ENCODE measurements around the gene DDX49. TPM values are rescaled to one million over a fixed set of nuclear protein-coding genes. Genes with fewer than 3 reads are reported as not detected.

DDX49 gene
- total RNA-seq, 2 donors from 2014 or later, result 33.7 to 54.4 TPM

DNA sequence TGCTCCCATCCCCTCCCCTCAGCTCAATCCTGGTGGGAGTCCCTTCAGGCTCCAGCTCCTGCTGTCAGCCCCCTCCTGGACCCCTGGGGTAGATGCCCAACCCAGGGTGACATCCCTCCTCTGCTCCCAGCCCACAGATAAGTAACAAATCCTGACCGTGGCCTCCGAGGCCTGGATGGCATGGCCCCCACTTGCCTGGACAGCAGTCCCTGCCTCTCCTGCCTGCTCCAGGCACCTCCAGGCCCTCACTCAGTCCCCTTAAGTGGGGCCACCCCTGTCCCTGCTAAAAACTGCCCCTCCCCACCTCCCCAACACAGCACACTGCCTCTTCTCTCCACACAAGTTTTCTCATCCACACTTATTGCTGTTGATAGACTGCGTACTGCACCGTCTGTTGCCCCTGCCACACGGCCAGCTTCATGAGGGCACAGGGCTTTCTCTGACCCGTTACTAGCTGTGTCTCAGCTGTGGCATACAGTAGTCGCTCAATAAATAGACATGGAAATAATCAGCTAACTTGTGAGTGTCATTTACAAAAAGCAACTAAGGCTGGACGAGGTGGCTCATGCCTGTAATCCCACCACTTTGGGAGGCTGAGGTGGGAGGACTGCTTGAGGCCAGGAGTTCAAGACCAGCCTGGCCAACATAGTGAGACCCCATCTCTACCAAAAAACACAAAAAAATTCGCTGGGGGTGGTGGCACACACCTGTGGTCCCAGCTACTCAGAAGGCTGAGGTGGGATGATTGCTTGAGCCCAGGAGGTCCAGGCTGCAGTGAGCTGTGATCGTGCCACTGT lies 29.4 kb upstream of the DDX49 start:
- no peak overlapping the region for H3K27ac Mint-ChIP-seq
- no peaks in the 10 kb centered on the region for H3K9me3 Mint-ChIP-seq
- ATAC-seq (replicated peaks), result no peak
- peaks cover 3% of the 10 kb centered on the region for H3K27me3 Mint-ChIP-seq
- no peaks in the 10 kb centered on the region for H3K36me3 Mint-ChIP-seq (ENCODE audit: low read depth)
- no peak overlapping the region for H3K4me3 Mint-ChIP-seq
- no peaks in the 10 kb centered on the region for H3K4me1 Mint-ChIP-seq

GRCh38 chr19:18893587-18894253 lies 25.8 kb upstream of the DDX49 start:
- ATAC-seq (replicated peaks), result no peak
- Mint-ChIP-seq H3K27me3 (peaks cover 13% of the 10 kb centered on the region), H3K4me3 (no peak overlapping the region), H3K27ac (no peak overlapping the region), H3K4me1 (peaks cover 6% of the 10 kb centered on the region), H3K9me3 (no peaks in the 10 kb centered on the region), H3K36me3 (ENCODE audit: low read depth) (peaks cover 5% of the 10 kb centered on the region)

DNA sequence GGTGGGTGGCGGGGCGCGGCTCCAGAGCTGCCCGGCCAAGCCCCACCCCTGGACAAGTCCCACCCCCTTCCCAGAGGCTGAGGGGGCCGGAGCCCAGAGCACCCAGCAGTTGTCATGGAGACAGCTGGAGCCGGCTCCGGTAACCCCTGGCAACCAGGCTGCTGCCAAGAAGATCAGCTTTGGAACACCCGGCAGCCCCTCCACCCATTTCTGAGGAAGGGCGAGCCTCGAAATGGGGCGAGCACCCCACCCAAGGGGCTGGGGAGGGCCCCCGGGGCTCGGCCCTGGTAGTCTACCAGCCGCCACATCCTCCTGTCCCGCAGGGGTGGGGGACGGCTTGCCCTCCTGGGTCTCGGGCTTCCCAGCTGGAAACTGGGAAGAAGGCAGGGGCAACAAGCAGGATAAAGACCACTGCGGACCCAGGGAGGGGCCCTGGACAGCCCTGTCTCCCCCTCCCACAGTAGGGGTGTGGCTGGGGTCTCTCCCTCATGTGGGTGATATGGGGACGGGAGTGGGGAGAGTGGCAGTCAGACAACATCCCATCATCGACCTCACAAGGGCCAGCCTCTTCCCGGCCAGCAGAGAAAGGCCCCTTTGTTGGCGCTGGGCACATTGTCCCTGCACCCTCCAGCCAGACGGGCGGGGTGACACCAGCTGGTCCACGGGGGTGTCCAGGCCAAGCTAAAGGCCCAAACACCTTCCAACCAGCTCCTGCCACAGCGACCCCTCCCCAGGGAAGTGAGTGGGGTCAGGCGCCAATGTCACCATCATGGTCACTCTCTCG lies 25.1 kb upstream of the DDX49 start:
- Mint-ChIP-seq H3K27ac (no peak overlapping the region), H3K9me3 (no peaks in the 10 kb centered on the region), H3K27me3 (peaks cover 13% of the 10 kb centered on the region), H3K4me3 (no peak overlapping the region), H3K4me1 (peaks cover 6% of the 10 kb centered on the region), H3K36me3 (ENCODE audit: low read depth) (peaks cover 8% of the 10 kb centered on the region)
- no peak for ATAC-seq (replicated peaks)

GRCh38 chr19:18895038-18895823 lies 24.3 kb upstream of the DDX49 start:
- H3K9me3 Mint-ChIP-seq, result no peaks in the 10 kb centered on the region
- H3K27me3 Mint-ChIP-seq, result peaks cover 13% of the 10 kb centered on the region
- peak; percentile 15 for ATAC-seq (replicated peaks)
- no peak overlapping the region for H3K4me3 Mint-ChIP-seq
- H3K27ac Mint-ChIP-seq, result no peak overlapping the region
- H3K4me1 Mint-ChIP-seq, result peaks cover 6% of the 10 kb centered on the region
- peaks cover 16% of the 10 kb centered on the region for H3K36me3 Mint-ChIP-seq (ENCODE audit: low read depth)

DNA sequence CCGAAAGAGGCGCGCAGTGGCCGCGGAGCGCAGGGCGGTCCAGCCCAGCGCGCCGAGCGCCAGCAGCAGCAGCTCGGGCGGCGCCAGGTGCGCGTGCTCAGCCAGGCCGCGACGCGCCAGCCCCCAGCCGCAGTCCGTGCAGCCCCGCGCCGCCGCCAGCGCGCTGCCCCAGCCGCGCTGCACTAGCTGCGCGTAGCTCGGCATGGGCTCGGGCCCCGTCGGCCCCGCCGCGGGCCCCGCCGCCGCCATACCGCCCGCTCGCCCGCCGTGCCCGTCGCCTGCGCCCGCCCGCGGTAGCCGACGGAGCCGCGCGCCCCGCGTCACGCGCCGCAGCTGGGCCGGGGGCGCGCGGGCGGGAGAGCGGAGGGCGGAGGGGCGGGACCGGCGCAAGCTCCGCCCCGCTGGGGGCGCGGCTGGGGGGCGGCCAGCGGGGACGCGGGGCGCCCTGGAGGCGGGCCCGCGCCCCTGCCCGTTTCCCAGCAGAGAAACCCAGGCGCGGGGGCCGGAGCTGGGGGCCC lies 23.6 kb upstream of the DDX49 start, which contains the start of gene CERS1:
Gene CERS1 (minus strand): TSS at position 335 of the 518 bp plus-strand sequence. CDS start 86 bp downstream, at position 249.
- no peak for ATAC-seq (replicated peaks)
- Mint-ChIP-seq H3K36me3 (ENCODE audit: low read depth) (peaks cover 23% of the 10 kb centered on the region), H3K9me3 (no peaks in the 10 kb centered on the region), H3K4me1 (peaks cover 6% of the 10 kb centered on the region), H3K27me3 (peaks cover 13% of the 10 kb centered on the region), H3K4me3 (peak within 1 kb of the TSS; percentile 54), H3K27ac (no peak within 1 kb of the TSS)

GRCh38 chr19:18896421-18896841 lies 23.1 kb upstream of the DDX49 start:
- peak overlapping the region; percentile 54 for H3K4me3 Mint-ChIP-seq
- peaks cover 28% of the 10 kb centered on the region for H3K36me3 Mint-ChIP-seq (ENCODE audit: low read depth)
- H3K27me3 Mint-ChIP-seq, result peaks cover 13% of the 10 kb centered on the region
- peaks cover 6% of the 10 kb centered on the region for H3K4me1 Mint-ChIP-seq
- no peak for ATAC-seq (replicated peaks)
- H3K27ac Mint-ChIP-seq, result no peak overlapping the region
- no peaks in the 10 kb centered on the region for H3K9me3 Mint-ChIP-seq

DNA sequence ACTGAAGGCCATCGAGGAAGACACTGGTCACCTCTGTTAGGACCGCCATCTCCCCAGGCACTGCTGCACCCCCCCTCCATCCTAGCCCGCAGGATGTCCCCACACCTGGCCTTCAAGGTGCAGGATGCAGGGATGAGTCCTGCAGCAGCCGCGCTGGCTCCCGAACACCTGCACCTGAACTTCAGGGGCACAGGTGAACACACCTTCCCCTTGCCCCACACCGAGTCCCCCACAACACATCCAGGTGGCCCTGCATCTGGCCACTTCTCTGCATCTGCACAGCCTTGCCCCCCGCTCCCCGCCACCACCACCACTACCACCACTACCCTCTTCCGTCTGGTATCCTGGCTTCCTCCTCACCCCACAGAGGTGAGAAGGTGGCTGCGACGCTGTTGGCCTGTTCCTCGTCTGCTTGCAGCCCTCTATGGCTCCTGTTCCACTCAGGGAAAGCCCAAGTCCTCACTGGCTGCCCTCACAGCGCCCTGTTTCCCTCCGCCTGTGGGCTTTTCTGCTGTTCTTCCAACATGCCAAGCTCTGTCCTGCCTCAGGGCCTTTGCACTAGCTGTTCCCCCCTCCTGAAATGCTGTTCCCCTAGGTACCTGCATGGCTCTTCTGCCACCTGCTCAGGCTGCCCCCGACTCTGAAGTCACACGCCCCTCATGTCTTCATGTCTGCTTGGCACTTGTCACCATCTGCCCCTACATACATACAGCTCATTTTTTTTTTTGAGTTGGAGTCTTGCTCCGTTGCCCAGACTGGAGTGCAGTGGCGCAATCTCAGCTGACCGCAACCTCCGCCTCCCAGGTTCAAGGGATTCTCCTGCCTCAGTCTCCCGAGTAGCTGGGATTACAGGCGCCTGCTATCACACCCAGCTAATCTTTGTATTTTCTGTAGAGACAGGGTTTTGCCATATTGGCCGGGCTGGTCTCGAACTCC lies 22.2 kb upstream of the DDX49 start:
- H3K27me3 Mint-ChIP-seq, result peaks cover 13% of the 10 kb centered on the region
- no peak overlapping the region for H3K27ac Mint-ChIP-seq
- peak overlapping the region; percentile 54 for H3K4me3 Mint-ChIP-seq
- no peaks in the 10 kb centered on the region for H3K9me3 Mint-ChIP-seq
- H3K4me1 Mint-ChIP-seq, result peaks cover 6% of the 10 kb centered on the region
- ATAC-seq (replicated peaks), result peak; percentile 8
- peaks cover 36% of the 10 kb centered on the region for H3K36me3 Mint-ChIP-seq (ENCODE audit: low read depth)

- Mint-ChIP-seq H3K27me3 (peaks cover 13% of the 10 kb centered on the region), H3K4me1 (peaks cover 6% of the 10 kb centered on the region), H3K9me3 (no peaks in the 10 kb centered on the region), H3K27ac (no peak overlapping the region), H3K4me3 (no peak overlapping the region), H3K36me3 (ENCODE audit: low read depth) (peaks cover 39% of the 10 kb centered on the region)
- ATAC-seq (replicated peaks), result no peak
These were observed 21.4 kb upstream of the DDX49 start for GRCh38 chr19:18898081-18898606.

DNA sequence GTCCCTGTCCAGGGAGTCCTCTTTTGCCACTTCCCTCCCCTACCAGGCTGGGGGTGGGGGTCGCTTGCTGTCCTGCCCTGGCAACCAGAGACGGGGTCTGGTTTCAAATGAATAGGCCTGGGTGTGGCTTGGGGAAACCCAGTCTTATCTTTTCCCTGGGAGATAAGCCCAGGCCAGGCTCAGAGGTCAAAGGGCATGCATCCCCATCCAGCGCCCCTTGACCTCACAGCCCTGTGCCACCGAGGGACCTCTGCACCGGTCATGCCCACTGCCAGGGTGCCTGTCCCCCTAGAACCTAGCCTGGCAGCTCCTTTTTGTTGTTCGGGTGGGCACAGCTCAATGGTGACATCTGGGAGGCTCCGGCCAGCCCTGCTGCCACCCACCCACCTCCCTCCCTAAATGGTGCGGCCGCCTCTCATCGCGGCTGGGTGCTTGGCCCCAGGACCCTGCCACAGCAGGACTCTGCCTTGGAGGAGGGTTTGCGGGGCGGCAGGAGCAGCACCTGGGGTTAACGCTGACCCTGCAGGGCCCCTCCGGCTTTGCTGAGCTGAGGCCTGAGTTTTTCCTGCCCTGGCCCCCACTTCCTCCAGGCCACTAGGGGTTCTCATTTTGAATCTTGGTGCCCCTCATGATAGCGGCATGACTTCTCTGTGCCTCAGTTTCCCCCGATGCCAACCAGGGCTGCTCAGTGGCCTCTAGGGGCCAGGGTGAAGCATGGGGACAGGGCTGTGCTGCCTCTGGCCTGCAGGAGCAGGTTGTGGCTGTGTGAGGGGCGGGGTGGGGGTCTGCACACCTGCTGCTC lies 20.7 kb upstream of the DDX49 start:
- no peak for ATAC-seq (replicated peaks)
- Mint-ChIP-seq H3K9me3 (no peaks in the 10 kb centered on the region), H3K27me3 (peaks cover 12% of the 10 kb centered on the region), H3K36me3 (ENCODE audit: low read depth) (peaks cover 39% of the 10 kb centered on the region), H3K4me3 (no peak overlapping the region), H3K27ac (no peak overlapping the region), H3K4me1 (peaks cover 6% of the 10 kb centered on the region)

- peaks cover 43% of the 10 kb centered on the region for H3K36me3 Mint-ChIP-seq (ENCODE audit: low read depth)
- no peaks in the 10 kb centered on the region for H3K9me3 Mint-ChIP-seq
- no peak overlapping the region for H3K4me3 Mint-ChIP-seq
- H3K4me1 Mint-ChIP-seq, result peaks cover 6% of the 10 kb centered on the region
- ATAC-seq (replicated peaks), result no peak
- H3K27me3 Mint-ChIP-seq, result peaks cover 10% of the 10 kb centered on the region
- H3K27ac Mint-ChIP-seq, result no peak overlapping the region
These were observed 19.6 kb upstream of the DDX49 start for GRCh38 chr19:18899624-18900560.

- Mint-ChIP-seq H3K9me3 (no peaks in the 10 kb centered on the region), H3K4me3 (no peak overlapping the region), H3K36me3 (ENCODE audit: low read depth) (peaks cover 51% of the 10 kb centered on the region), H3K27ac (no peak overlapping the region), H3K27me3 (peaks cover 10% of the 10 kb centered on the region), H3K4me1 (peaks cover 6% of the 10 kb centered on the region)
- no peak for ATAC-seq (replicated peaks)
These were observed 18.6 kb upstream of the DDX49 start for GRCh38 chr19:18900700-18901481.

All from activated T-helper 17 cell treated with anti-CD3 and anti-CD28 coated beads, Interleukin-2, amount 50 U/mL, for 72 hours (primary cell).